Astrocyte (in vitro differentiated cells and primary cell): ENCODE data around the gene ZIC1. TPM values are rescaled to one million over a fixed set of nuclear protein-coding genes. Genes with fewer than 3 reads are reported as not detected.

ENCODE experiments used
- DNase-seq: peaks from one replicate; pipeline ENCODE4 v3.0.0-alpha.2; 2010; ENCODE audit warnings: low read depth
- FAIRE-seq: peaks from 2 replicates; lab custom pipeline; 2011; peaks lifted over from hg19 to GRCh38; lab: Jason Lieb, UNC
- H2AFZ ChIP-seq: 2 replicates; pipeline ENCODE4 v1.6.0; 2012; ENCODE audit warnings: low read depth, low read length, inconsistent platforms
- H3K27ac ChIP-seq: 2 replicates; pipeline ENCODE4 v1.5.1; 2011; ENCODE audit warnings: low read depth, low read length, inconsistent platforms
- H3K27me3 ChIP-seq: 2 replicates; pipeline ENCODE4 v1.6.0; 2011; ENCODE audit warnings: low read length, inconsistent platforms; ENCODE audit not compliant: insufficient read depth
- H3K36me3 ChIP-seq: 2 replicates; pipeline ENCODE4 v1.5.1; 2011; ENCODE audit warnings: low read length, inconsistent platforms; ENCODE audit not compliant: insufficient read depth
- H3K4me1 ChIP-seq: 2 replicates; pipeline ENCODE4 v1.5.1; 2011; ENCODE audit warnings: low read length, inconsistent platforms; ENCODE audit not compliant: insufficient read depth
- H3K4me2 ChIP-seq: 2 replicates; pipeline ENCODE4 v1.6.0; 2012; ENCODE audit warnings: low read length, inconsistent platforms
- H3K4me3 ChIP-seq: 2 replicates; pipeline ENCODE4 v1.5.1; 2011; ENCODE audit warnings: low read depth, mild to moderate bottlenecking, low read length, inconsistent platforms; ENCODE audit not compliant: insufficient read depth
- H3K79me2 ChIP-seq: 2 replicates; pipeline ENCODE4 v1.6.0; 2012; ENCODE audit warnings: mild to moderate bottlenecking, low read length, inconsistent platforms; ENCODE audit not compliant: insufficient read depth
- H3K9ac ChIP-seq: 2 replicates; pipeline ENCODE4 v1.6.0; 2012; ENCODE audit warnings: mild to moderate bottlenecking, low read length, inconsistent platforms
- H3K9me3 ChIP-seq: 2 replicates; pipeline ENCODE4 v1.5.1; 2012; ENCODE audit warnings: low read depth, mild to moderate bottlenecking, low read length, inconsistent platforms; ENCODE audit not compliant: insufficient read depth
- H4K20me1 ChIP-seq: 2 replicates; pipeline ENCODE4 v1.6.0; 2012; ENCODE audit warnings: low read length, inconsistent platforms; ENCODE audit not compliant: insufficient read depth
- H3K27ac Mint-ChIP-seq: one replicate; pipeline ENCODE4 v1.8.0; 2021; ENCODE audit warnings: mild to moderate bottlenecking, mixed read lengths; ENCODE audit not compliant: unreplicated experiment
- H3K27me3 Mint-ChIP-seq: one replicate; pipeline ENCODE4 v1.8.0; 2021; ENCODE audit warnings: low read depth, mixed read lengths; ENCODE audit not compliant: unreplicated experiment
- H3K36me3 Mint-ChIP-seq: one replicate; pipeline ENCODE4 v1.8.0; 2021; ENCODE audit warnings: low read depth, mixed read lengths; ENCODE audit not compliant: unreplicated experiment
- H3K4me1 Mint-ChIP-seq: one replicate; pipeline ENCODE4 v1.8.0; 2021; ENCODE audit warnings: low read depth, mixed read lengths; ENCODE audit not compliant: unreplicated experiment
- H3K4me3 Mint-ChIP-seq: one replicate; pipeline ENCODE4 v1.8.0; 2021; ENCODE audit warnings: mild to moderate bottlenecking, moderate library complexity, mixed read lengths; ENCODE audit not compliant: unreplicated experiment
- H3K9me3 Mint-ChIP-seq: one replicate; pipeline ENCODE4 v1.8.0; 2021; ENCODE audit warnings: mild to moderate bottlenecking, mixed read lengths; ENCODE audit not compliant: unreplicated experiment
- CTCF ChIP-seq: IDR thresholded peaks from 2 replicates; pipeline ENCODE4 v1.5.1; 2011; ENCODE audit warnings: low read depth, mild to moderate bottlenecking, inconsistent platforms, low read length, moderate library complexity; ENCODE audit not compliant: insufficient read depth
- EZH2 ChIP-seq: IDR thresholded peaks from 2 replicates; pipeline ENCODE4 v1.6.1; 2012; ENCODE audit warnings: mild to moderate bottlenecking, low read length, inconsistent platforms; ENCODE audit not compliant: insufficient read depth
- total RNA-seq: library from RNA; stranded (reverse); gene quantifications from 2 replicates; pipeline ENCODE4 v1.2.1, GENCODE V29; 2021

Gene ZIC1
- total RNA-seq, 1 donor from 2014 or later = 0.30 TPM

GRCh38 chr3:147407114-147407497 is 2.1 kb upstream of the ZIC1 start:
- H3K36me3 ChIP-seq = no peaks in the 10 kb centered on the region
- H3K79me2 ChIP-seq = peaks cover 77% of the 10 kb centered on the region
- no peaks in the 10 kb centered on the region for H3K9me3 ChIP-seq
- Mint-ChIP-seq H3K4me1 (peaks cover 4% of the 10 kb centered on the region), H3K27me3 (peaks cover 87% of the 10 kb centered on the region), H3K27ac (no peak overlapping the region), H3K36me3 (no peaks in the 10 kb centered on the region), H3K9me3 (peaks cover 31% of the 10 kb centered on the region), H3K4me3 (no peak overlapping the region)
- no peak overlapping the region for H2AFZ ChIP-seq
- H3K4me2 ChIP-seq = peak overlapping the region; percentile 88
- peak overlapping the region; percentile 81 for H3K27ac ChIP-seq
- peaks cover 48% of the 10 kb centered on the region for H3K27me3 ChIP-seq
- DNase-seq (no peak), FAIRE-seq (no peak)
- peak overlapping the region; percentile 82 for H3K9ac ChIP-seq
- TF ChIP-seq CTCF (no peak), EZH2 (peak; percentile 34)
- peaks cover 42% of the 10 kb centered on the region for H3K4me1 ChIP-seq
- H4K20me1 ChIP-seq = peaks cover 13% of the 10 kb centered on the region
- peak overlapping the region; percentile 82 for H3K4me3 ChIP-seq

GRCh38 chr3:147407498-147408187 is 1.5 kb upstream of the ZIC1 start:
- FAIRE-seq = no peak
- peaks cover 79% of the 10 kb centered on the region for H3K79me2 ChIP-seq
- peak overlapping the region; percentile 82 for H3K4me3 ChIP-seq
- Mint-ChIP-seq H3K36me3 (no peaks in the 10 kb centered on the region), H3K4me3 (no peak overlapping the region), H3K9me3 (peaks cover 31% of the 10 kb centered on the region), H3K4me1 (peaks cover 4% of the 10 kb centered on the region), H3K27ac (peak overlapping the region; percentile 50), H3K27me3 (peaks cover 86% of the 10 kb centered on the region)
- peak overlapping the region; percentile 88 for H3K4me2 ChIP-seq
- peak; percentile 47 for TF ChIP-seq EZH2
- no peak for TF ChIP-seq CTCF
- H3K27ac ChIP-seq = peak overlapping the region; percentile 81
- peaks cover 42% of the 10 kb centered on the region for H3K4me1 ChIP-seq
- peak overlapping the region; percentile 82 for H3K9ac ChIP-seq
- no peak overlapping the region for H2AFZ ChIP-seq
- no peaks in the 10 kb centered on the region for H3K9me3 ChIP-seq
- H3K27me3 ChIP-seq = peaks cover 48% of the 10 kb centered on the region
- H4K20me1 ChIP-seq = peaks cover 13% of the 10 kb centered on the region
- no peaks in the 10 kb centered on the region for H3K36me3 ChIP-seq
- no peak for DNase-seq
